Sciatic nerve (tissue), 2 donors: ENCODE measurements around the gene SOX3. TPM values are rescaled to one million over a fixed set of nuclear protein-coding genes. Genes with fewer than 3 reads are reported as not detected.

Experiments
- ATAC-seq: fragments of 200-7000 bp; cut with Tn5 transposase; one replicate; pipeline ENCODE4 v1.9.1; 2020; ENCODE audit warnings: mild to moderate bottlenecking, moderate library complexity
- DNase-seq: peaks from one replicate; pipeline ENCODE4 v3.0.0-alpha.2; 2020; ENCODE audit warnings: low spot score
- intact Hi-C: fragments of 100-400 bp; cut with DNase I; formaldehyde crosslinking; loops from one replicate; pipeline ENCODE4 v1.14.2; 2022
- total RNA-seq: library from RNA; stranded (reverse); fragmentation: NEBNext Ultra II Directional; extraction: Animal tissue kit (Norgen Biotek cat#: 25700); gene quantifications from one replicate; pipeline ENCODE4 v1.2.1, GENCODE V29; 2021
- donor health status: DM: no; HTN: no; CAD: no.
- donor health status: DM: no; HTN: no; CAD: no.

The SOX3 gene
- total RNA-seq, 1 donor from 2014 or later, result not detected

GRCh38 chrX:140501940-140502468 is 2.9 kb downstream of the SOX3 start:
- ATAC-seq (no peak), DNase-seq (no peak)
- intact Hi-C loops, result no loop called here

- DNase-seq (no peak), ATAC-seq (no peak)
- intact Hi-C loops, result no loop called here
Observed at GRCh38 chrX:140501321-140501720, 3.5 kb downstream of the SOX3 start.

- intact Hi-C loops, result no loop called here
- DNase-seq, result no peak
- ATAC-seq, result no peak
Observed at GRCh38 chrX:140500441-140500840, 4.4 kb downstream of the SOX3 start.

GRCh38 chrX:140495739-140496138 is 9.1 kb downstream of the SOX3 start:
- DNase-seq (no peak), ATAC-seq (no peak)
- intact Hi-C loops, result no loop called here

GRCh38 chrX:140492066-140492994 is 12.5 kb downstream of the SOX3 start:
- DNase-seq (no peak), ATAC-seq (no peak)
- intact Hi-C loops, result no loop called here

- ATAC-seq (no peak), DNase-seq (no peak)
- intact Hi-C loops, result no loop called here
Observed at GRCh38 chrX:140480765-140481164, 24.1 kb downstream of the SOX3 start.

- intact Hi-C loops, result no loop called here
- no peak for DNase-seq
Observed at GRCh38 chrX:140477987-140478386, 26.9 kb downstream of the SOX3 start.

GRCh38 chrX:140475025-140475424 is 29.8 kb downstream of the SOX3 start:
- DNase-seq (no peak), ATAC-seq (no peak)
- intact Hi-C loops, result no loop called here

More at GRCh38 chrX:140477987-140478386, 26.9 kb downstream of the SOX3 start:
- ATAC-seq, result no peak

GRCh38 chrX:140467211-140467610 is 37.7 kb downstream of the SOX3 start:
- no peak for DNase-seq
- ATAC-seq, result no peak
- intact Hi-C loops, result no loop called here

Other genes starting within 250 kb of the SOX3 start
- gene LINC00632, start 204.7 kb upstream of the SOX3 start, total RNA-seq, result 1,334 TPM